GM12878 (cell line): ENCODE results near the gene SLC34A3. TPM values are rescaled to one million over a fixed set of nuclear protein-coding genes. Genes with fewer than 3 reads are reported as not detected.

Source experiments
- E4F1 ChIP-seq: fragments of 450-650 bp; IDR thresholded peaks from 2 replicates; pipeline ENCODE4 v1.6.1; 2018; ENCODE audit warnings: borderline replicate concordance, mild to moderate bottlenecking; ENCODE audit not compliant: partially characterized antibody
- NBN ChIP-seq: fragments of 450-650 bp; IDR thresholded peaks from 2 replicates; pipeline ENCODE4 v1.6.1; 2016
- PAX5 ChIP-seq: IDR thresholded peaks from 2 replicates; pipeline ENCODE4 v1.6.1; 2011; ENCODE audit warnings: low read depth, low read length, borderline replicate concordance
- PRDM15 ChIP-seq: fragments of 450-650 bp; formaldehyde crosslinking; IDR thresholded peaks from 2 replicates; pipeline ENCODE4 v1.4.0; 2020; ENCODE audit warnings: mild to moderate bottlenecking, moderate library complexity
- ZNF207 ChIP-seq: fragments of 450-650 bp; IDR thresholded peaks from 2 replicates; pipeline ENCODE4 v1.6.1; 2014; ENCODE audit warnings: antibody characterized with exemption, mild to moderate bottlenecking, borderline replicate concordance
- polyA plus RNA-seq, 11 experiments: library from polyadenylated mRNA; depleted of rRNA in 4 of 11; unstranded in 6 of 11; stranded (reverse) in 5 of 11; fragments of >200 nt; fragmentation: Nextera tagmentation in 4 of 11; fragmentation: Illumina TruSeq in 1 of 11; extraction: Ambion mirVana in 4 of 11; extraction: Trizol in 1 of 11; gene quantifications; 1 replicate in 1 of 11; 2 replicates in 10 of 11; pipeline versions ENCODE4 v1.2.1 to v1.2.3, GENCODE V29; 2011 to 2016; ENCODE audit warnings: inconsistent platforms in 2 of 11, missing spikeins in 2 of 11, low read depth in 1 of 11
- total RNA-seq, 4 experiments: library from RNA; depleted of rRNA in 3 of 4; stranded (reverse); fragments of >200 nt in 3 of 4; fragmentation: Illumina TruSeq in 1 of 4; extraction: Trizol in 1 of 4; gene quantifications; 2 replicates each; pipeline versions ENCODE4 v1.2.1 to v1.2.3, GENCODE V29; 2013 to 2021

The SLC34A3 gene
- total and polyA plus RNA-seq, 10 of the 15 experiments (the other 5 are each of a cell fraction or from before 2014, with no cell fraction given) = not detected

- TF ChIP-seq PRDM15 (CRISPR knock-in tag) (no peak), ZNF207 (0 out of 2 replicates have a peak, but pooled peaks have one; percentile 43), PAX5 (no peak), NBN (0 out of 2 replicates have a peak, but pooled peaks have one; percentile 30), E4F1 (peak; percentile 16)
Measured at GRCh38 chr9:137277329-137278041, 46.8 kb downstream of the SLC34A3 start, which contains the start of gene TOR4A (continued).
